Melanocyte of skin (primary cell): ENCODE results near the gene PTOV1. TPM values are rescaled to one million over a fixed set of nuclear protein-coding genes. Genes with fewer than 3 reads are reported as not detected.

Experiments
- small RNA-seq, 2 donors: library from RNA; depleted of rRNA; stranded (forward); fragments of <200 nt; gene quantifications; one replicate each; pipeline ENCODE3, GENCODE V24; 2012
- total RNA-seq, 2 donors: library from RNA; depleted of rRNA; stranded (reverse); fragments of >200 nt; gene quantifications; 2 replicates each; pipeline ENCODE4 v1.2.3, GENCODE V29; 2012

Gene PTOV1
- 10 to 100 TPM; 37.3 to 44.0 TPM for total RNA-seq

DNA sequence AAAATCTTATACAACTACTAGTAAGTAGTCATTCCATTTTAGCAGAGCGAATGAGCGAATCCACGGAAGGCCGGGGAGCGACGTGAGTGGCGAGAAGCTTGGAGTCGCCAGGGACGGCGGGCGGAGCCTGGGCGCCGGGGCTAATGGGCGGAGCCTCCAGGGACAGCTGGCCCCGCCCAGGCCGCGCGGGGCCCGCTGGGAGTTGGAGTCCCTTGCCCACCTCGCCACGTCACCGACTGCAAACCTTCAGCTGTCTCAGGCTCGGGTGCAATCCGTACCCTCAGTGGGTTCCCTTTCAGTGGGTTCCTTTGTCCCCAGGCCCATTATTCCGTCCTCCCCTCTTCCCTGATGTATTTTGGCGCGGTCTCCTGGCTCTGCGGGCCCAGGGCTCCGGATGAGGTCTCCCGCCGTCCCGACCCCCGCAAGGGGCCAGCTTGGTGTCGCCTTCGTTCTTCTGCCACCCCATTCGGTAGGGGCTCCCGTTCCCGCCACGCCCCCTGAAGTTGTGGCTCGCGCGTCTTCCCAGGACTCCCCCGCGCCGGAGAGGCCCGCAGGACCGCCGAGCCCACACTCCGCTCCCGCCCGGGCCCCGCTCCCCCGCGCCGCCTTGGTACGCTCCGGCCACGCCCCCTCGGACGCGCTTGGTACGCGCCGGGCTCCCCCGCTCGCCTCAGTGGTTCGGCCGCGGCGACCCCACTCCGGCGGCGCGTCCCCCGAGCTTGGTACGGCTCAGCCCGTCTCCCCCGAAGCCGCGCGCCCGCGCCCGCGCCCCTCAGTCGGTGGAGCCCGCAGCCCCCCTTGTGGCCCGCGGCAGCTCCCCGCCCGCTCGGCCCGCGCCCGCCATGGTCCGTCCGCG lies at the start of gene PTOV1:
Gene PTOV1, plus strand, starts transcription at position 673 of the 856 bp plus-strand sequence.

DNA sequence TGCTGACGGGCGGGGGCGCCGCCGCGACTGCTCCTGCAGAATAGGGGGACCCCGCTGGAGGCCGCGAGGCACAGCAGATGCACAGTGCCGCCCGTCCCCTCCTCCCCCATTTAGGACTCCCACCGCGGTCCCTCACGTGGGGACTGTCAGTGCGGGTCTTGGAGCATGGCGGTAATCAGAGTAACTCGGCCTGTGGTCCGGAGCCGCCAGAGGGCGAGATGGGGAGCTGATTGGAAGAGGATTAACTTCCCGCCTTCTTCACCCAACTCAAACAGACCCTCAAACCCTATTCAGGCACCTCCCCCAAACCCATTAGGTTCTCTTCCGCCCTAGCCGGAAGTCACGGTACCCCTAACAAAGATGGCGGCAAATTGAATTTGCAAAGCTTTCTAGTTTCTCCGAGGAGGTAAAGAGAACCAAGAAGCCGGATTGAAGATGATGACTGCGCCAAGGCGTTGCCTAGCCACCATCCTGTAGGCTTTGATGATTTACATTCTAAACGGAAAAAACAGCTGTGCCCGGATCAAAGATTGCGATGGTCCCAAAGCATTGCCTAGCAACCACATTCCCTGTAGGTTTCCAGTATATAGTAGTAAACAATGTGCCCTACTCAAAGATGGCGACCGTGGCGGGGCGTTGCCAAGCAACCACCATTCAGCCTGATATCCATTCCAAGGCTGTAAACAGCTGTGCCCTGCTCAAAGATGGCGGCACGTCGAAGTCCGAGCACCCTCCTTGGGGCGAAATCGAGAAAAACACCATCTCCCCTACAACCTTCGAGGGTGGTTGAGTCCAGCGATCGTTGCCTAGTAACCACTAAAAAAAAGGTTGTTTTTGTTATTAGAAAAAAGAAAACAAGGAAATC lies 37.7 kb upstream of the PTOV1 start, which contains the start of gene FUZ:
Gene FUZ, minus strand, starts transcription at position 296 of the 865 bp plus-strand sequence. Its CDS starts 186 bp downstream, at position 110.

DNA sequence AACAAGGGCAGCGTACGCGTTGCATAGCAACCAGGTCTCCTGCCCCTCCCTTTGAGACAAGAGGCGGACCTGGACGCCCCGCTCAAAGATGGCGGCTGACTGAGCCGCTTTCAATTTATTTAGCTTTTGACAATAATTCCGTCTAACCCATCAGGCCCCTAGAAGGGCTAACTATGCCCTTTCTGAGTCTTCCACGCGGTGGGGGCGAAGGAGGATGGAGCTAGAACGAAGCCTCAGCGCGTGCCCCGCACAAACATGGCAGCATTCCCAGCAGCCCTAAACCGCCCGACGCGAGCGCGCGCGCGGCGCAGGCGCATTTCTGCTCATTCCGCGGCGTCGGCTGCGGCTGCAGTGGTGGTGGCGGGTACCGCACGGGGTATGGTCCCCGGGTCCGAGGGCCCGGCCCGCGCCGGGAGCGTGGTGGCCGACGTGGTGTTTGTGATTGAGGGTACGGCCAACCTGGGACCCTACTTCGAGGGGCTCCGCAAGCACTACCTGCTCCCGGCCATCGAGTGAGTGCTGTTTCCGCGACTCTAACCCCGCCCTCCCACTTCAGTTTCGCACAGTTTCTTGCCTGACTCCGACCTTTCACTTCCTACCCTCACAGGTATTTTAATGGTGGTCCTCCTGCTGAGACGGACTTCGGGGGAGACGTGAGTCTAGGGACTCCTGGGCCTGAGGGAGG lies 32.9 kb upstream of the PTOV1 start, which contains the start of gene MED25:
Gene MED25, plus strand, starts transcription at position 326 of the 685 bp plus-strand sequence. Its CDS starts 53 bp downstream, at position 379.

DNA sequence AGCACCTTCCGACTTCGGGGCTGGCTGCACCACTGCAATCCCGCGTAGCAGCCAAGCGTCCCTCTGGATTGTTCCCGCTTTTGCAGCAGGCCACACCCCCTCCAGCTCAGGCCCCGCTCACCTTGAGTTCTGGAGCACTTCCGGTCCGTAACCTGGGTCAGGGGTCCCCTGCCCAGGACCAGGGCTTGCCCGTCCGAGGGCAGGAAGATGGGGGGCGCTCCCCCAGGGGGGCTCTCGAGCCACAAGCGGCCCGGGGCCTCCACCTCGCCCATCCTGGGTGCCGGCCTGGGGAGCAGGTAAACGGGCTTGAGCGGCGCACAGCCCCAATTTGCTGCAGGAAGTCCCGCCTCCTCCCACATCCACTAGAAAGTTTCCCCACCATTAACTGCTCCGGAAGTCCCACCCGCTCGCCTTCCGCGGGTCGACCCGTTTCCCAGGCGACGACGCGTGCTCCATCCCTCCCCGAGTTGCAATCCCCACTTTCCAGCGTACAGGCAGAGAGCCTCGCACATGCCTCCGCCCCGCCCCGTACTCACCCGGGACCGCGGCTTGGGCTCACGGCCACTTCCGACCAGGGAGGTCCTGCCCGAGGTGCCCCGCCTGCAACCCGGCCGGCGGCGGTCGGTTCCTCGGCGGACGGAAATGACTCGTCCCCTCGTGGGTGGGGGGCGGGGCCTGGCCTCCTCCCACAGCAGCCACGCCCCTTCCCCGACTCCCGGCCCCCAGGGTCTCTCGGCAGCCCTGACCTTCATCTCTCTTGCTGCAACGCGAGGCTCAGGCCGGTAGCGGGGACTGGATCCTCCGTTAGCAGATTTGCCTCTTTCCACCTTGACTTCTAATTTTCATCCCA lies 16.2 kb downstream of the PTOV1 start, which contains the start of gene PNKP:
Gene PNKP, minus strand, starts transcription at position 644 of the 850 bp plus-strand sequence. Its CDS starts 372 bp downstream, at position 272.

GRCh38 chr19:49877020-49877878 lies 26.3 kb downstream of the PTOV1 start, which contains the start of the genes AKT1S1 and TBC1D17:
AKT1S1 (minus strand) TSS chr19:49877355; CDS start chr19:49873295, 4,060 bp downstream.
TBC1D17 (plus strand) TSS chr19:49877702; CDS start chr19:49877724, 22 bp downstream.

GRCh38 chr19:49896863-49897621 lies 46.1 kb downstream of the PTOV1 start, which contains the start of gene IL4I1:
IL4I1 (minus strand) TSS chr19:49896887; CDS start chr19:49896160, 727 bp downstream.

Small RNA genes lying within 50 kb of the gene (small RNA-seq; reads per million reads assigned to genes)
- 0 reads per million in 2 donors for gene MIR4749

Other genes with a start within 250 kb of the PTOV1 start
- 10 to 100 TPM; 11.0 to 11.3 TPM for gene RRAS, start 211.0 kb upstream of the PTOV1 start, total RNA-seq
- 10 to 100 TPM; 18.6 to 19.3 TPM for gene SCAF1, start 208.9 kb upstream of the PTOV1 start, total RNA-seq
- gene IRF3, start 185.3 kb upstream of the PTOV1 start, total RNA-seq, result 10 to 100 TPM; 24.8 to 55.6 TPM
- 10 to 100 TPM in 1 of 2 donors, 1 to 10 TPM in 1; 3.1 to 14.0 TPM for gene BCL2L12, start 185.2 kb upstream of the PTOV1 start, total RNA-seq
- 100 to 1,000 TPM; 195 to 414 TPM for gene PRMT1, start 173.9 kb upstream of the PTOV1 start, total RNA-seq
- gene ADM5, start 161.6 kb upstream of the PTOV1 start, total RNA-seq, result under 1 TPM; 0.34 to 1.00 TPM
- gene CPT1C, start 160.0 kb upstream of the PTOV1 start, total RNA-seq, result 1 to 10 TPM; 2.7 to 4.8 TPM
- not detected for gene TSKS, start 87.9 kb upstream of the PTOV1 start, total RNA-seq
- 10 to 100 TPM; 65.7 to 71.6 TPM for gene AP2A1, start 84.2 kb upstream of the PTOV1 start, total RNA-seq
- 10 to 100 TPM; 21.7 to 28.3 TPM for gene FUZ, start 37.9 kb upstream of the PTOV1 start, total RNA-seq
- gene MED25, start 32.9 kb upstream of the PTOV1 start, total RNA-seq, result 10 to 100 TPM; 16.9 to 19.0 TPM
- 10 to 100 TPM; 44.3 to 45.1 TPM for gene PNKP, start 16.4 kb downstream of the PTOV1 start, total RNA-seq
- gene AKT1S1, start 26.2 kb downstream of the PTOV1 start, total RNA-seq, result 1 to 10 TPM; 8.3 to 10.0 TPM
- gene TBC1D17, start 26.5 kb downstream of the PTOV1 start, total RNA-seq, result 10 to 100 TPM; 11.0 to 18.6 TPM
- under 1 TPM; under 0.01 to 1.00 TPM for gene IL4I1, start 45.7 kb downstream of the PTOV1 start, total RNA-seq
- 1 to 10 TPM; 6.7 to 8.6 TPM for gene ATF5, start 78.0 kb downstream of the PTOV1 start, total RNA-seq
- gene NUP62, start 78.3 kb downstream of the PTOV1 start, total RNA-seq, result 10 to 100 TPM; 37.5 to 65.3 TPM
- gene SIGLEC11, start 110.0 kb downstream of the PTOV1 start, total RNA-seq, result not detected
- gene VRK3, start 174.2 kb downstream of the PTOV1 start, total RNA-seq, result 10 to 100 TPM; 29.3 to 37.5 TPM
- 1 to 10 TPM; 5.5 to 8.7 TPM for gene ZNF473, start 174.8 kb downstream of the PTOV1 start, total RNA-seq